HG03095 (cell line): Measurements from ENCODE around the gene BCS1L.

ENCODE experiments used
- ATAC-seq: cut with Tn5 transposase; IDR thresholded peaks from one replicate; pipeline ENCODE4 v1.9.1; 2021; ENCODE audit warnings: moderate library complexity; ENCODE audit not compliant: unreplicated experiment

Gene BCS1L

GRCh38 chr2:218659258-218659987 lies at the start of gene BCS1L, which contains the start of gene ZNF142:
TSS of gene BCS1L (plus strand) at chr2:218659683. CDS start at chr2:218660988, 1,305 bp downstream.
TSS of gene ZNF142 (minus strand) at chr2:218659623. CDS start at chr2:218656429, 3,194 bp downstream.
- ATAC-seq, result peak; percentile 94

GRCh38 chr2:218615868-218616315 lies 43.6 kb upstream of the BCS1L start:
- no peak for ATAC-seq

DNA sequence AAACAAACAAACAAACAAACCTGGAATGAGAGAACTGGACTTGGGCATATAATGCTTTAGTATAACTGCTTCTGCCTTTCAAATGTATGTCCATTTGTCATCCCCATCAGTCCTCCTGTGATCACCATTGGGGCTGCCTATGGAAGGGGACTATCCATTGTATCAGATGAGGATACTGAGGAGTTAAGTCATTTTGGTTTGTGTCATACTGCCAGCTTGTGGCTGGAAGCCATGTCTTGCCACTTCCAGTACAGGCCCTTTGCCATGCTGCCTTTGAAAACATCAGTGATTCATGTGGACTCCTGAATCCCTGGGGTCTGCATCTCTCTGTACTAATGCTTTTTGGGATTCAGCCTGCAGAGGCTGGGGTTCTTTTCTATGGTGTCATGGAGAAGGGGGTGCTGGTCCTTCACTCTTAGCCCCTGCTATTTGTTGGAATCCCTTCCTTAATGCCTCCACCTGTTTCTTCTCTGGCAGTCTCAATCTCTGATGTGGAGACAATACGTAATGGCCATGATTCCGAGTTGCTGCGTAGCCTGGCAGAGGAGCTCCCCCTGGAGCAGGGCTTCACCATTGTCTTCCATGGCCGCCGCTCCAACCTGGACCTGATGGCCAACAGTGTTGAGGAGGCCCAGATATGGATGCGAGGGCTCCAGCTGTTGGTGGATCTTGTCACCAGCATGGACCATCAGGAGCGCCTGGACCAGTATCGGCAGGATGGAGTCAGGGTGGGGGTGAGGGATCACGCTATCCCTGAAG lies 41.2 kb upstream of the BCS1L start:
- no peak for ATAC-seq

GRCh38 chr2:218621007-218621406 lies 38.5 kb upstream of the BCS1L start:
- ATAC-seq, result no peak

DNA sequence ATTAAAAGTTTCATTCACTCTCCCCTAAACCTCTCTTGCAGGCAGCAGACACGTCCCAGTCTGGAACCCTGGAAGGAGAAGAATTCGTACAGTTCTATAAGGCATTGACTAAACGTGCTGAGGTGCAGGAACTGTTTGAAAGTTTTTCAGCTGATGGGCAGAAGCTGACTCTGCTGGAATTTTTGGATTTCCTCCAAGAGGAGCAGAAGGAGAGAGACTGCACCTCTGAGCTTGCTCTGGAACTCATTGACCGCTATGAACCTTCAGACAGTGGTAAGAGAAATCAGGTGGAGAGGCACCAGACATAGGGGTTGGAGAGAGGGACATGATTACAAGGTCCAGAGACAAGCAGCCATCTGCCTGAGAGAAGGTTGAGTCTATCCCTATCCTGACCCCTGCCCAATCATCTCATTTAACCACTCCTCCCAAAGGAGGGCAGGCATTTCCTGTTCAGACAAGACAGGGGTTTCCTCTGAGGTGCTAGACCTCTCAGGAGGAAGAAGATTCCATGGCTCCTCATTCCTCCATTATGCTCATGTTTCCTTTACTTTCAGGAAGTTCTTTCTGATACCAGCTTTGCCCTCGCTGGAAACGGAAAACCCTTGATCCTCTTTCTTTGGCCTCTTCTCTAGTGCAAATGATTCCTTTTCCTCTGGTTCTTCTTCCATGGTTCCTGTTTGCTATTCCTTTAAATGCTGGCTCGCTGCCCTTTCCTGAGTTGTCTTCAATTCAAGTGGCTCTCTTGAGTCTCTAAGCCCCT lies 36.7 kb upstream of the BCS1L start:
- ATAC-seq, result no peak

- ATAC-seq, result no peak
Observed at GRCh38 chr2:218623366-218623705, 36.1 kb upstream of the BCS1L start.

- ATAC-seq, result no peak
Observed at GRCh38 chr2:218626369-218626768, 33.1 kb upstream of the BCS1L start.

- no peak for ATAC-seq
Observed at GRCh38 chr2:218627939-218628338, 31.5 kb upstream of the BCS1L start.

DNA sequence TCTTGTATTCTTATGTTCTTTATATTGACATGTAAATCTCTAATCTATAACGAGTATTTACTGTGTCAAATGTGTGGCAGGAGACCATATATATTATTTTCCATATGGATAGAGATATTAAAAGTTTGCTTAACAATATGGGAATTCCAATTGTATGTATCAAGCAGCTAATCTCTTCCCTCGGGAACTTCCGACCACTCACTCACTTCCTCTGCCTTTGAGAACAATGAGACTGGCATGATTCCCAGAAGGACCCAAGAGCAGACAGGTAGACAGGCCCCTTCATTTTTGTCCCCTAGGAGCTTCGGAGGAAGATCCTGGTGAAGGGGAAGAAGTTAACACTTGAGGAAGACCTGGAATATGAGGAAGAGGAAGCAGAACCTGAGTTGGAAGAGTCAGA lies 27.6 kb upstream of the BCS1L start:
- ATAC-seq, result no peak

DNA sequence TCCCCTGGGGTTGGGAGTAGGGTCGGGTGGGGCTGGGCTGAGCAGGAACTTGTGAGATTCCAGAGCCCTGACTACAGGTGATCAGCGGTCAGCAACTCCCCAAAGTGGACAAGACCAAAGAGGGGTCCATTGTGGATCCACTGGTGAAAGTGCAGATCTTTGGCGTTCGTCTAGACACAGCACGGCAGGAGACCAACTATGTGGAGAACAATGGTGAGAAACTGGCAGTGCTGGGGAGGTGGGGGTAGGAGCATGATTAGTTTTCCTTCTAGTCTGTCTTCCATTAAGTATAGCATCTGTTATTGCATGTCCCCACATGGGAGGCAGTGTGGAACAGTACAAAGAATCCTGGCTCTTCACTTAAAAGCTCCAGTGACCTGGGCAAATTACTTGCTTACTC lies 23.8 kb upstream of the BCS1L start:
- ATAC-seq, result no peak

DNA sequence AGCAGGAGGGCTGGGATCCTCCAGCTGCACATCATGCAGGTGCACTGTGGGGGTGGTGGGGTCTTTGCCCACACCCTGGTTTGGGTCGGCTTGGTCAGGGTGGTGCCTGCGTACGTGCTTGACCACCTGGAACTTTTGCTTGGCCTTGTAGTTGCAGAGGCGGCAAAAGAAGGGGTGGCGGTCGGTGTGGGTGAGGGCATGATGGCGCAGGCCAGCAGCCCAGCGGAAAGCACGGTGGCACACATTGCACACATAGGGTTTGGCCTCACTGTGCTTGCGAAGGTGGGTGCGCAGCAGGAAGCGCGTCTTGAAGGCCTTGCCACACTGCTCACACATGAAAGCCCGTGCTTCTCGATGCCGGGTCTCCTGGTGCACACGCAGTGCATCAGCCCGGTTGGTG lies 21.1 kb upstream of the BCS1L start:
- ATAC-seq, result no peak

GRCh38 chr2:218642121-218642656 lies 17.3 kb upstream of the BCS1L start:
- no peak for ATAC-seq

DNA sequence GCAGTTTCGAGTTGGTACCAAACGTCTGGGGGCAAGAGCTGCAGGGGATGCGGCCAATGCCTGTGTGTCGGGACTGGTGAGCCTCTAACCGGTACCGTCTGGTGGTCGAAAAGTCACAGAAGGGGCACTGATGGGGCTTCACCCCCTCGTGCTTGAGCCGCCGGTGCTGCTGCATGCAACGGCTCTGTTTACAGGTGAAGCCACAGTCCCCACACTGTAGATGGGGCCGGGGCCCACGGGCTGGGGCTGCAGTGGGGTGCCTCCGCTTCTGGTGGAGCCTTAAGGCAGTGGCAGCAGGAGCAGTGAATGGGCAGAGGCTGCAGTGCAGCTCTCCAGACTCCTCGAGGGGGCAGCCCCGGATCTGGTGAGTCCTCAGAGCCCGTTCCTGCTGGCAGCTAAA lies 16.7 kb upstream of the BCS1L start:
- no peak for ATAC-seq

GRCh38 chr2:218643751-218644310 lies 15.7 kb upstream of the BCS1L start:
- no peak for ATAC-seq

- no peak for ATAC-seq
Observed at GRCh38 chr2:218644721-218645120, 14.8 kb upstream of the BCS1L start.

GRCh38 chr2:218645126-218645525 lies 14.4 kb upstream of the BCS1L start:
- ATAC-seq, result no peak

DNA sequence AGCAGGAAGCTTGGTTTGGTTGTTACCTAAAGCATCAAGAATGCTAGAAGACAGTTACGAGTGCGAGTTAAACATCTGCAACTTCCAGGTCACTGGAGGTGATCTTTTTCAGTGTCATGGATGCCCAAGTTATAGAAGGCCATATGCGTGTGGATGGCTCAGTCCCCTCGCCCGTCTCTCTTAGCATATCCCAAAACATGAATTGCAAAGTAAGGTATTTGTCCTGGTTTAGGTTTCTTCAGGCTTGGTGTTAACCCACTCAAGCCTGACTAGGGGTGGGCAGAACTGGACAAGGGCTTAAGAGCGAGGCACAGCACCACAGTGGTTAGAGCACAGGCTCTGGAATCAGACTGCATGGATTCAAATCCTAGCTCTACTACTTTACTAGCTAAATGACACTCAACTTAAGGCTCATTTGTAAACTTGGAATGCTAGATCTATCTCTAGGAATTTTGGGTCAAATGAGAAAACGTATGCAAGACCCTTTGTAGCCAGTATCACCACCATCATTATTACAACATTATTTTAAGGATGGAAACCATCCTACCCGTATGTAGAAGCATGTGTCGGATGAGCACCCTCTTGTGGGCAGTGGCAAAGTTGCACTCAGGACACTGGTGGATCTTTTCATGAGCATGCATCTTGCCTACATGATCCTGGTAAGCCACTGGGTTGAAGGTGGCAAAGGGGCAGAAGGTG lies 11.2 kb upstream of the BCS1L start:
- no peak for ATAC-seq

- ATAC-seq, result no peak
Observed at GRCh38 chr2:218648787-218649100, 10.7 kb upstream of the BCS1L start.

GRCh38 chr2:218655751-218656150 lies 3.7 kb upstream of the BCS1L start:
- ATAC-seq, result no peak

GRCh38 chr2:218658671-218659257 lies 719 bp upstream of the BCS1L start:
- ATAC-seq, result peak; percentile 25
